H1 (cell line): ENCODE measurements around the gene AKAP7. TPM values are rescaled to one million over a fixed set of nuclear protein-coding genes. Genes with fewer than 3 reads are reported as not detected.

Experiments
- CTCF ChIA-PET: fragments of 300-600 bp; sonication (Branson Sonifier 250); formaldehyde crosslinking; loops from one replicate; lab custom pipeline; 2021; ENCODE audit not compliant: partially characterized antibody; lab: Charles Lee
- POLR2A ChIA-PET: fragments of 300-600 bp; sonication (Branson Sonifier 250); formaldehyde crosslinking; loops from one replicate; lab custom pipeline; 2021; ENCODE audit warnings: inconsistent platforms; ENCODE audit not compliant: partially characterized antibody; lab: Charles Lee
- DNase-seq, 2 experiments: peaks; one replicate each; pipeline versions ENCODE4 v3.0.0 to v3.0.0-alpha.2; 2010 to 2022; ENCODE audit warnings: low spot score in 2 of 2, low read depth in 1 of 2, mixed read lengths in 1 of 2
- FAIRE-seq: peaks from 2 replicates; lab custom pipeline; 2011; peaks lifted over from hg19 to GRCh38; lab: Jason Lieb, UNC
- H2AFZ ChIP-seq: 2 replicates; pipeline ENCODE4 v1.8.1; 2012; ENCODE audit warnings: low read length, inconsistent platforms
- H2AK5ac ChIP-seq: 2 replicates; pipeline ENCODE4 v1.6.1; 2013; ENCODE audit warnings: low read depth, low read length
- H2BK120ac ChIP-seq: replicated peaks from 2 replicates; pipeline ENCODE3; 2013; ENCODE audit warnings: low read depth, low read length, inconsistent platforms
- H2BK12ac ChIP-seq: 2 replicates; pipeline ENCODE4 v1.6.1; 2013; ENCODE audit warnings: low read depth, low read length
- H2BK15ac ChIP-seq: 2 replicates; pipeline ENCODE4 v1.6.1; 2013; ENCODE audit warnings: low read length
- H2BK20ac ChIP-seq: 2 replicates; pipeline ENCODE4 v1.6.1; 2013; ENCODE audit warnings: low read length
- H2BK5ac ChIP-seq: 2 replicates; pipeline ENCODE4 v1.6.1; 2013; ENCODE audit warnings: low read depth, low read length
- H3K14ac ChIP-seq: 2 replicates; pipeline ENCODE4 v1.6.1; 2013; ENCODE audit warnings: inconsistent platforms; ENCODE audit not compliant: insufficient read length
- H3K18ac ChIP-seq: 2 replicates; pipeline ENCODE4 v1.6.1; 2013; ENCODE audit warnings: low read length; ENCODE audit errors: extremely low read depth
- H3K23ac ChIP-seq: 2 replicates; pipeline ENCODE4 v1.6.1; 2013; ENCODE audit warnings: inconsistent platforms; ENCODE audit not compliant: insufficient read length
- H3K23me2 ChIP-seq: 2 replicates; pipeline ENCODE4 v1.6.1; 2013; ENCODE audit warnings: low read depth, low read length
- H3K27ac ChIP-seq: 2 replicates; pipeline ENCODE4 v1.6.1; 2011; ENCODE audit warnings: low read depth, low read length, inconsistent platforms
- H3K27me3 ChIP-seq, 4 experiments: replicated peaks in 1 of 4; 1 replicate in 1 of 4; 2 replicates in 3 of 4; pipeline versions ENCODE4 v1.6.1 to v1.8.1; 2011 to 2013; ENCODE audit warnings: low read length in 3 of 4, mild to moderate bottlenecking in 3 of 4, inconsistent platforms in 2 of 4, mixed read lengths in 2 of 4, moderate library complexity in 1 of 4; ENCODE audit not compliant: control insufficient read depth in 3 of 4, insufficient read depth in 3 of 4; ENCODE audit errors: extremely low read depth in 1 of 4
- H3K36me3 ChIP-seq, 4 experiments: 2 replicates each; pipeline versions ENCODE4 v1.6.1 to v1.8.1; 2011 to 2013; ENCODE audit warnings: mild to moderate bottlenecking in 4 of 4, low read length in 3 of 4, moderate library complexity in 2 of 4, control low read depth in 1 of 4, inconsistent platforms in 1 of 4; ENCODE audit not compliant: insufficient read depth in 4 of 4, control insufficient read depth in 2 of 4
- H3K4ac ChIP-seq: replicated peaks from 2 replicates; pipeline ENCODE3; 2013; ENCODE audit warnings: low read length, low read depth, mixed read lengths, inconsistent platforms; ENCODE audit not compliant: insufficient read length
- H3K4me1 ChIP-seq, 4 experiments: replicated peaks in 1 of 4; 1 replicate in 1 of 4; 2 replicates in 3 of 4; pipeline versions ENCODE4 v1.6.1 to v1.8.1; 2011 to 2013; ENCODE audit warnings: low read length in 3 of 4, inconsistent platforms in 2 of 4, mixed read lengths in 1 of 4; ENCODE audit not compliant: insufficient read depth in 4 of 4, control insufficient read depth in 3 of 4
- H3K4me2 ChIP-seq, 2 experiments: 2 replicates each; pipeline versions ENCODE4 v1.6.1 to v1.8.1; 2011 to 2013; ENCODE audit warnings: low read depth in 2 of 2, low read length in 2 of 2, control low read depth in 1 of 2, inconsistent platforms in 1 of 2, mild to moderate bottlenecking in 1 of 2; ENCODE audit not compliant: insufficient read depth in 1 of 2
- H3K4me3 ChIP-seq, 4 experiments: fragments of 200-600, 300-600 bp in 1 of 4; sonication (generic), shearing (Covaris generic), sonication (Bioruptor Twin) in 1 of 4; 2 replicates each; pipeline versions ENCODE4 v1.5.1 to v1.8.1; 2011 to 2016; ENCODE audit warnings: low read length in 4 of 4, low read depth in 3 of 4, control low read depth in 2 of 4, inconsistent platforms in 2 of 4, mild to moderate bottlenecking in 2 of 4, mixed read lengths in 1 of 4, moderate library complexity in 1 of 4; ENCODE audit not compliant: insufficient read depth in 2 of 4; ENCODE audit errors: extremely low read depth in 1 of 4
- H3K56ac ChIP-seq: replicated peaks from 2 replicates; pipeline ENCODE3; 2013; ENCODE audit warnings: low read depth, mild to moderate bottlenecking, mixed read lengths, low read length, inconsistent platforms; ENCODE audit not compliant: insufficient read length
- H3K79me1 ChIP-seq: 2 replicates; pipeline ENCODE4 v1.6.1; 2013; ENCODE audit warnings: low read depth, low read length, control low read depth
- H3K79me2 ChIP-seq, 2 experiments: 2 replicates each; pipeline versions ENCODE4 v1.6.1 to v1.8.1; 2012 to 2013; ENCODE audit warnings: low read length in 2 of 2, mild to moderate bottlenecking in 2 of 2, inconsistent platforms in 1 of 2; ENCODE audit not compliant: insufficient read depth in 2 of 2, control insufficient read depth in 1 of 2
- H3K9ac ChIP-seq, 4 experiments: replicated peaks in 1 of 4; 1 replicate in 1 of 4; 2 replicates in 3 of 4; pipeline versions ENCODE4 v1.6.1 to v1.8.1; 2011 to 2013; ENCODE audit warnings: low read depth in 3 of 4, low read length in 3 of 4, control low read depth in 2 of 4, mild to moderate bottlenecking in 2 of 4, moderate library complexity in 2 of 4, inconsistent platforms in 1 of 4; ENCODE audit errors: extremely low read depth in 1 of 4
- H3K9me3 ChIP-seq, 2 experiments: 2 replicates each; pipeline versions ENCODE4 v1.6.1 to v1.8.1; 2012 to 2013; ENCODE audit warnings: mild to moderate bottlenecking in 2 of 2, moderate library complexity in 2 of 2, control low read depth in 1 of 2, inconsistent platforms in 1 of 2, low read depth in 1 of 2, low read length in 1 of 2, mixed read lengths in 1 of 2; ENCODE audit not compliant: insufficient read depth in 2 of 2
- H4K20me1 ChIP-seq, 2 experiments: replicated peaks in 1 of 2; 2 replicates each; pipeline versions ENCODE3 to v1.8.1; 2011 to 2013; ENCODE audit warnings: inconsistent platforms in 2 of 2, low read length in 2 of 2, mild to moderate bottlenecking in 1 of 2; ENCODE audit not compliant: insufficient read depth in 2 of 2, control insufficient read depth in 1 of 2
- H4K5ac ChIP-seq: 2 replicates; pipeline ENCODE4 v1.6.1; 2013; ENCODE audit warnings: low read length, low read depth, mixed read lengths, inconsistent platforms; ENCODE audit not compliant: insufficient read length
- H4K8ac ChIP-seq: 2 replicates; pipeline ENCODE4 v1.8.0; 2013; ENCODE audit warnings: mild to moderate bottlenecking, moderate library complexity, low read length, inconsistent platforms; ENCODE audit not compliant: insufficient read depth; ENCODE audit errors: extremely low read depth
- H4K91ac ChIP-seq: replicated peaks from 2 replicates; pipeline ENCODE3; 2013; ENCODE audit warnings: low read length, mixed read lengths, inconsistent platforms; ENCODE audit not compliant: insufficient read length
- KDM4A ChIP-seq: IDR thresholded peaks from one replicate; pipeline ENCODE4 v1.7.1; 2012; ENCODE audit warnings: low read depth, mild to moderate bottlenecking, moderate library complexity, low read length, inconsistent platforms; ENCODE audit not compliant: severe bottlenecking
- RAD21 ChIP-seq, 2 experiments: IDR thresholded peaks in 1 of 2; conservative IDR thresholded peaks in 1 of 2; 2 replicates each; pipeline ENCODE4 v1.6.1; 2011; ENCODE audit warnings: low read depth in 2 of 2, low read length in 2 of 2, improper control_type of control experiment in 1 of 2, inconsistent platforms in 1 of 2, mild to moderate bottlenecking in 1 of 2, moderate library complexity in 1 of 2
- SAP30 ChIP-seq: fragments of 300-600 bp; sonication (generic); IDR thresholded peaks from 2 replicates; pipeline ENCODE4 v1.7.1; 2012; ENCODE audit warnings: low read length, moderate library complexity, mild to moderate bottlenecking, inconsistent platforms; ENCODE audit not compliant: insufficient read depth, insufficient replicate concordance
- WGBS, 2 experiments: shearing (Covaris generic) in 1 of 2; methylation state at CpG; one replicate each; pipeline versions ENCODE4 v1.1.6 to v1.1.7; 2013 to 2015; ENCODE audit warnings: low lambda C conversion rate in 2 of 2, mixed read lengths in 2 of 2, inconsistent platforms in 1 of 2, low coverage in 1 of 2, missing lambda C conversion rate in 1 of 2; ENCODE audit not compliant: insufficient replicate concordance in 2 of 2, insufficient coverage in 1 of 2, insufficient read length in 1 of 2; ENCODE audit errors: extremely low coverage in 1 of 2, missing lambda C conversion rate in 1 of 2; 5-methylcytosine and 5-hydroxymethylcytosine counted together
- polyA plus RNA-seq, 7 experiments: library from polyadenylated mRNA; depleted of rRNA in 3 of 7; stranded (reverse) in 5 of 7; unstranded in 2 of 7; fragments of >200 nt in 5 of 7; fragments of 200-250 nt in 2 of 7; gene quantifications; 1 replicate in 5 of 7; 2 replicates in 1 of 7; 4 replicates in 1 of 7; pipeline versions ENCODE4 v1.2.1 to v1.2.3, GENCODE V29; 2011 to 2013; ENCODE audit warnings: missing spikeins in 2 of 7, mixed read lengths in 2 of 7
- total RNA-seq: library from RNA; stranded (reverse); fragmentation: NEBNext Ultra II Directional; extraction: Animal tissue kit (Norgen Biotek cat#: 25700); gene quantifications from 2 replicates; pipeline ENCODE4 v1.2.1, GENCODE V29; 2021
- TF ChIP-seq, protein P1 (sequence below), 3 experiments: IDR thresholded peaks; 1 replicate in 2 of 3; 2 replicates in 1 of 3; pipeline versions ENCODE4 v1.5.1 to v1.6.1; 2011; ENCODE audit warnings: low read length in 3 of 3, mild to moderate bottlenecking in 3 of 3, inconsistent platforms in 2 of 3, low read depth in 1 of 3, moderate library complexity in 1 of 3; ENCODE audit not compliant: insufficient read depth in 1 of 3; ENCODE audit errors: control extremely low read depth in 1 of 3

Gene AKAP7
- total and polyA plus RNA-seq, 2 of the 8 experiments (the other 6 are each of a cell fraction or from before 2014, with no cell fraction given) = 4.7 to 16.9 TPM

DNA sequence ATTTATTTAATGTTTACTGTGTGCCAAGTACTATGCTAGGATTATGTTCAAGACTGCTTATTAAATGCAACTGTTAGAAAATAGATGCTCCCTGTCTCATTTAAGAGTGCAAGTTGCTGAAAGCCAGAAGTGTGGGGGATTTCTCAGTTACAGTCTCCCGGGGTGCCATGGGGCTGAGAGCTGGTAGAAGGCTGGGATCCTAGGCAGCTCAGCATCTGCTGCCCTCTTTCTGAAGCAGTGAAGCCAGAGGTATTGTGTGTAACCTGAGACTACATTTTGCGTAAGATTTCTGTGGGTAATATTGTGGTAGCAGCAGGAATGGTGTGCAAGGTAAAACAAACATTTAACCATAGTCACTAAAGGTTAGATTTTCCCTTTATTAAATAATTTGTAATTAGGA is 120.6 kb downstream of the AKAP7 start:
- Histone ChIP-seq H2AFZ (no peak overlapping the region), H3K79me2 (peaks cover 0 to 2% of the 10 kb centered on the region in 2 experiments; a peak in 1 of 4 replicates), H4K20me1 (no peaks in the 10 kb centered on the region), H4K8ac (no peak overlapping the region), H3K23ac (no peak overlapping the region), H4K91ac (no peak overlapping the region), H3K27me3 (no peaks in the 10 kb centered on the region), H3K4me2 (no peak overlapping the region), H2BK15ac (no peak overlapping the region), H3K4ac (no peak overlapping the region), H3K23me2 (no peaks in the 10 kb centered on the region), H4K5ac (no peak overlapping the region), H3K4me1 (peaks cover 0 to 11% (median 8%) of the 10 kb centered on the region in 4 experiments; a peak in 3 of 7 replicates), H3K4me3 (no peak overlapping the region), H3K14ac (no peak overlapping the region), H2BK5ac (no peak overlapping the region), H3K9ac (no peak overlapping the region), H2BK120ac (no peak overlapping the region), H2BK20ac (no peak overlapping the region), H3K36me3 (peaks cover 0 to 3% (median 0%) of the 10 kb centered on the region in 4 experiments; a peak in 2 of 8 replicates), H3K9me3 (no peaks in the 10 kb centered on the region; a peak in 1 of 4 replicates), H3K18ac (no peak overlapping the region), H3K56ac (no peak overlapping the region), H3K79me1 (no peaks in the 10 kb centered on the region), H2BK12ac (no peak overlapping the region), H2AK5ac (no peak overlapping the region), H3K27ac (no peak overlapping the region)
- FAIRE-seq (no peak), DNase-seq (no peak)
- 87% methylated on average over 2 of the region's 2 CpGs; no CpG with 5 or more reads in 1 of the 2 experiments for WGBS, 2 experiments
- POLR2A ChIA-PET = interaction anchor here (1.1 kb wide), 1 partner anchor 10 kb away, joined by 3 read pairs; no protein-coding TSS in a partner anchor
- TF ChIP-seq SAP30 = no peak
- peak in 1 of 2 experiments; percentile 3; a peak in 1 of 4 replicates for TF ChIP-seq RAD21 (IDR thresholded peaks at IDR 0.05 in 1 of 2, conservative IDR thresholded peaks at IDR 0.05 in 1 of 2; ENCODE audit: low read depth in 2 of 2, low read length in 2 of 2)
- TF ChIP-seq, protein P1, sequence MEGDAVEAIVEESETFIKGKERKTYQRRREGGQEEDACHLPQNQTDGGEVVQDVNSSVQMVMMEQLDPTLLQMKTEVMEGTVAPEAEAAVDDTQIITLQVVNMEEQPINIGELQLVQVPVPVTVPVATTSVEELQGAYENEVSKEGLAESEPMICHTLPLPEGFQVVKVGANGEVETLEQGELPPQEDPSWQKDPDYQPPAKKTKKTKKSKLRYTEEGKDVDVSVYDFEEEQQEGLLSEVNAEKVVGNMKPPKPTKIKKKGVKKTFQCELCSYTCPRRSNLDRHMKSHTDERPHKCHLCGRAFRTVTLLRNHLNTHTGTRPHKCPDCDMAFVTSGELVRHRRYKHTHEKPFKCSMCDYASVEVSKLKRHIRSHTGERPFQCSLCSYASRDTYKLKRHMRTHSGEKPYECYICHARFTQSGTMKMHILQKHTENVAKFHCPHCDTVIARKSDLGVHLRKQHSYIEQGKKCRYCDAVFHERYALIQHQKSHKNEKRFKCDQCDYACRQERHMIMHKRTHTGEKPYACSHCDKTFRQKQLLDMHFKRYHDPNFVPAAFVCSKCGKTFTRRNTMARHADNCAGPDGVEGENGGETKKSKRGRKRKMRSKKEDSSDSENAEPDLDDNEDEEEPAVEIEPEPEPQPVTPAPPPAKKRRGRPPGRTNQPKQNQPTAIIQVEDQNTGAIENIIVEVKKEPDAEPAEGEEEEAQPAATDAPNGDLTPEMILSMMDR (IDR thresholded peaks at IDR 0.05; ENCODE audit: control extremely low read depth in 1 of 3, insufficient read depth in 1 of 3, low read depth in 1 of 3, low read length in 3 of 3) = no peak
- no peak for TF ChIP-seq KDM4A
- CTCF ChIA-PET = interaction anchor here (0.6 to 1.6 kb wide), 5 partner anchors 26 to 264 kb away, joined by 3 to 4 read pairs (median 3); no protein-coding TSS in a partner anchor
